GM21723 (cell line): ENCODE measurements around the gene EWSR1.

Experiments
- ATAC-seq: cut with Tn5 transposase; IDR thresholded peaks from one replicate; pipeline ENCODE4 v1.9.1; 2021; ENCODE audit warnings: mild to moderate bottlenecking, moderate library complexity; ENCODE audit not compliant: unreplicated experiment

The EWSR1 gene

DNA sequence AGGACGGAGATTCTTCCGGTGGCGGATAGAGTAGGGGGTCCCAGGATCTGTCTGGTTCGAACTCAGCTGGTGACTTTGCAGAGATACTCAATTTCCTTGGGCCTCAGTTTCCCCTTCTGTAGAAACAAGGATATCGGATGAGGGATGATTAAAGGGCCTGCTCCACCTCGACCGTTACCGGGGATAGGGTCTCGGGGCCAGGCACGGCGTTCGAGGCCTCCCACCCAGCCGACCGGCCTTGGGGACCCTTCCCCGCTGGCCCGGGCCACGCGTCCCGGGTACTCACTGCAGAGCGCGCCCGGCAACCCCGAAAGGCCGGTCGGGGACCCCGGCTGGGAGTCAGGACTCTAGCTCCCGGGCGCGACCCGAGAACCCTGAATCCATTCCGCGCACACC lies 608 bp upstream of the EWSR1 start:
- peak; percentile 28 for ATAC-seq

DNA sequence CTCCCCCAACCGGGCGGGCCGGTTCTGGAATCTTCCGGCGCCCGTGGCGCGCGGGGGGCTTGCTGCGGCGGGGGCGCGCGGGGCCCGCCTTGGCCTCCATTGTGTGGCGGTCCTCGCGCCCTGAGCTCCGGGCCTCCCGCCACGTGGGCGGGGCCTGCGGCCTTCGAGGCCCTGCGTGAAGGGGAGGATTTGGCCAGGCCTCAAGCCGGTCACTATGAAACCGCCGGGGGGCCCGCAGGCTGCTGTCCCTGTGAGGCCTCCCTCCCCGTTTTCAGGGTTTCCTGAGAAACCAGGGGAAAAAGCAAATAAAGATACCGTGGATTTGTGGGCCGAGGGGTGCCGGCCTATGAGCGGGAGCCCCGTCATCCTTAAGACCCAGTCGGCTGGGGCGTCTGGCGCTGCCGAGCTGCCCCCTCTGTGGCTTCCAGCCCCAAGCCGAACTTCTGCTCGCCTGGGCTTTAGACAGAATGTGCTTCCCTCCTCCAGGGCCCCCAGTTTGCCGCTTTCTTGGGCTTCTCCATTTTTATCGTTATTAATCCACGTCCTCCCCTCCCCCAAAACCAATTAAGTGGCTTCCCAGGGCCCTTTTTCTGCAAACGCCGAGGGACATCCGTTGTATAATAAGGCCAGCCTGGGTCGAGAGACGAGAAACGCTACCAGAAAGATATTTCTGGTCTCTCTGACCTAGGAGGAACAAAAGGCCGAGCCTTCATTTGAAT lies 602 bp downstream of the EWSR1 start:
- ATAC-seq, result peak; percentile 16

DNA sequence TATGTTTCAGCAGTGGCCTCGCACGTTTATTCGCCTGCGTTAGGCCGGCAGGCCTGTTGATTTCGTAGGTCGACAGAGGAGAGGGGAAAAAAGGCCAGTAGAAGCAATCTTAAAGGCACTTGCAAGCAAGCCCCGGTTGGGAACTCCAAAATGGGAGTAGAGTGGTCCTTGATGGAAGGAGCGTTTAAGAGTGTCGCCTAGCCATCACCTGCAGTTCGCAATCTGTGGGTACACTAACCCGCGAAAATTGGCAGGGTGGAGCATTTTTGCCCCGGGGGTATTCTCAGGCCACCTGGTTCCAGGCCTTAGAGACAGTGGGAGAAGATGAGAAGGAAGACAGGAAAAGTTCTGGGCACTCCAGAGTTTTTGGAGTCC lies 1.1 kb downstream of the EWSR1 start:
- ATAC-seq, result no peak

DNA sequence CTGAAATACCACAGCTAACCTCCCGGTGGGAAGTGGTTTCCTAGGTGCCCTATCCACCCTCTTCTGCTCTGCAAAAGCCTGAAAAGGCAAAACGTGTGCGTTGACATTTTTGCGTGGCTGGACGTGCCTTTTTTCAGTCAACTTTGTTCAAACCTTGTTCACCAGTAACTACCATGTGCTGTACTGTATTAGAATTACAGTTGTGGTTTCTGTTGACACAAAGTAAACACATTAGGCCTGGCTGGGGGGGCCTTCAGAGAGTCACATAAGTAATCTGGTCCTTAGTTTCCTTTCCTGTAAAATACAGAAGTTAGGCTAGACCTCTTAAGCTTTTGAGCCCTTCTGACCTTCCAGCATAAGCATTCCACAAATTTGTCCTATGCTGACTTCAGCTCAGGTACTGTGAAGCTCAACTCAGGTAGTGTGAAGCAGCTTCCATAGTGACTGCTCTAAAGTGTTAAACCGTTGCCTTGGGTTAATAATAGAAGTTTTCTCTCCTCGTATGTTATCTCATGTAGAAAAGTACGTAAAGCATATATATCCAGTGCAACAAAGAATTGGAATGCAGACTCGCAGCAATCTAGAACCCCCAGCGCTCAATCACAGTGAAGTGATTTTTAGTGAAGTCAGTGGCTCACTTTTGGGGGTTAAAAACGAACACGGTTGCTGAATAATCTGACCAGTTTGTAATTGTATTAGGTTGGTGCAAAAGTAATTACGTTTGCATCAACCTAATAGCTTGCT lies 1.8 kb downstream of the EWSR1 start:
- ATAC-seq, result no peak

DNA sequence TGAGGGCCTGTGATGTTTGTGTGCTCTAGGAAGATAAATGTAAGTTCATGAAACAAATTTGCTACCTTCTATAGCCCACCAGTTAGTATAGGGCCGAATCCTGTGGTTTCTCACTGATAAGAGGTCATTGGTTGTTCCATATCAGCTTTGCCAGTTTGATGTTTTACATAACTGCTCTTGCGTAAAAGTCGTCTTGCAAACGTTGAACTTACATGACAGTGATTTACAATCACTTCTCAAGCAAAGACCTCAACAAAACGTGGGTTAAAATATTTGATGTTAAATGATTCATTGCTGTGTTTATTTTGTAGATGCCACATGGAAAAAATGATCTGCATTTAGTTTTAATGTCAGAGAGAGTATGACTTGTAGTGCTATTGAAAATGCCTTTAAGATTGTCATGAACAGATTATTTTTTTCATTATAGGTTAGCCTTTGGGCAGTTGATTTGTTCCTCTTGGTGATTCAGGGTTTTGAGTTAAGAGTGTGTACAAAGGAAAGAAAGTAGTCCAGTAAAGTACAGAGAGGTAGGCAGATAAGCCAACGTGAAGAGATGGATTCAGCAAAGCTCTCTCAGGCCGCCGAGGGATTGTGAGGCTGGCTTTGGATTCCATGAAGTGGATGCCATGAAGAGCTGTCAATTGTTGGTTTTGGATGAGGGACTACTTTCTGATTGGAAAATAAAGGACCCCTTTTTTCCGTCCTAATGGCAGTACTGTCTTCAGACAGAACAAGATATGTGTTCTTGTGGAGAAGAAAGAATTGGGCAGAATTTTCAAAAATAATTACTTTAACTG lies 2.6 kb downstream of the EWSR1 start:
- no peak for ATAC-seq

DNA sequence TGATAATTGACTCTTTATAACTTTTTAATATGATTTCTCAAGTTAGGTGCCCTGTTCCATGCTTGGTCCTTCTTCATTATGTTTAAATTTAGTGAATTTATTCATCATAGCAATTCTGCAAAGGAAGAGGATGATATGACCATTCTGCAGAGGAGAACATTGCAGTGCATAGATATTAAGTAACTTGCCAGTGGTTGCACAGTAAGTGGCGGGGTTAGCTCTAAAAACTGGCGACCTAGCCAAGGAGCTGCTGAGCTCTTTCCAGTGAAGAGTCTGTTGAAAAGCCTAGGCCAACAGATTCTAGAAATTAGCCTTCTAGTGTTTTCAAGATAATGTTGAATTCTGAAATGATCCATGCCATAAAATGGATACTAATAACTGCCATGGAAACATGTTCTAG lies 4.6 kb downstream of the EWSR1 start:
- no peak for ATAC-seq

DNA sequence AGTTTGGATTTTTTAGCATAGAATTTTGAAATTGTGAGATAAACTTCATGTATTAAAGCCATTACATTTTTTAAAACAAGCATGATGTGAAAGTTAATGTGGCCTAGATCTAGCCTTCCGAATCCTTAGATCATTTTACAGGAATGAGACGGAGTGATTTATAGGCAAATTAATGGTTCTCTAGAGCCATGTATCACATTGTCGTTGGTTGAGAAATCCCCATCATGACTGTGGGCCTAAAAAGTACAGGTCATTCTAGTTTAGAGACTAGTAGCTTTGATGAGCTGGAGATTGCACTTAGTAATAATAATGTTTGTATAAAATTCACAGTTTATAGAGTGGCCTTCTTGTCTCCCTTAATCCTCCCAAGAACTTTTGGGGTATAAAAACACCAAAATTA lies 7.1 kb downstream of the EWSR1 start:
- ATAC-seq, result no peak

DNA sequence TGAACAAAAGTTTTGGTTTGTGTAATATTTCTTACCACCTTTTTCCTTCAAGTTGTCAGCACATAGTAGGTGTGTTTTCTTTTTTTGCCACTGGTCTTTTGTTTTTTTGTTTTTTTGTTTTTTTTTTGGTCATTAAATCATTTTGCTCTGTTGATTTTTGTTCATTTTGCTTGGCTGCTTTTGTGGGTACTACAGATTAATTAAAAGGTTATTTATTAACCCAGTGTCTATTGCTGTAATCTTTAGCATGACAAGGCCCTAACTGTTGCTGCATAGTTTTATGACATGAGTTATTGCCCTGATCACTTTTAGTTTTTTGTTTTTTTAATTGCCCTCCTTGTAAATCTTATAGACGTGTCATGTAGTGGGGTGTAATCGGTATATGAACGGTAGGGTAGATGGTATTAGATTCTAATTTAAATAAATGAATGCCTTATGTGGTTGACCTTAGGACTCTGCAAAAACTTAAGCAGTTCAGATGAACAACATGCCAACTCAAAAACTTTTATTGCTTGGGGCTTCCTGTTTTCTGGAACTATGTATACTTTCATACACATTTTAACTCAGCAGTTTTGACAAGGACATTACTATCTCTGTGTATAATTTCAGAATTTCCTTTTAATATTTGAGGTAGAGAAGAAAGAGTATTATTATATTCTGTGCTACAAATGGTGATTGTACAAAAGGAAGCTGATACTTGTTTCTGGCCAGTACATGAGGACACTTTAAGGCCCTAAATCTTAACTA lies 7.9 kb downstream of the EWSR1 start:
- ATAC-seq, result no peak

DNA sequence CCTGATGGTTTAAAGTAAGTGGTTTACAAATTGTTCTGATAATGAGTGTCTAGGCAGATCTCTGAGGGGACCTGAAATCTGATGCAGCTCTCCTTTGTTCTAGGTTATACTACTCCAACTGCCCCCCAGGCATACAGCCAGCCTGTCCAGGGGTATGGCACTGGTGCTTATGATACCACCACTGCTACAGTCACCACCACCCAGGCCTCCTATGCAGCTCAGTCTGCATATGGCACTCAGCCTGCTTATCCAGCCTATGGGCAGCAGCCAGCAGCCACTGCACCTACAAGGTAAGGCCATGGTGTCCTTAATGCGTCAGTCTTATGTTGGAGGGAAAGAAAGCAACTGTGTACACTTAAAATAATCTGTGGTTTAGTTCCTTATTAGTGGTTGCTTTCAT lies 9.9 kb downstream of the EWSR1 start:
- no peak for ATAC-seq

DNA sequence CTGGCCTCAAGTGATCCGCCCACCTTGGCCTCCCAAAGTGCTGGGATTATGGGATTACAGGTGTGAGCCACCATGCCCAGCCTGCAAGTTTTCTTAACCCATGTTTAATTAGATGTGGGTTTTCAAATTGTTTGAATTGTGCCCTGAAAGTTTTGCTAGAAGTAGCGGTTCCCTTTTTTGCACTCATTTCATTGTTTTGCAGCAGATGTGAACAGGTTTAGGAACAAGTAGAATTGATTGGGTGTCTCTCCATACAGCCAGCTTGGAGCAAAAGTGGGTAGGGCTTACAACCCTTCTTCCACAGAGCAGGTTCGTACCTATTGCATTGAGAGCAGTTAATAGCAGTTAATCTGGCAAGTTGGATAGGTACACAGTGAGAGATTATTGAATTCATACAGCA lies 16.1 kb downstream of the EWSR1 start:
- ATAC-seq, result no peak

DNA sequence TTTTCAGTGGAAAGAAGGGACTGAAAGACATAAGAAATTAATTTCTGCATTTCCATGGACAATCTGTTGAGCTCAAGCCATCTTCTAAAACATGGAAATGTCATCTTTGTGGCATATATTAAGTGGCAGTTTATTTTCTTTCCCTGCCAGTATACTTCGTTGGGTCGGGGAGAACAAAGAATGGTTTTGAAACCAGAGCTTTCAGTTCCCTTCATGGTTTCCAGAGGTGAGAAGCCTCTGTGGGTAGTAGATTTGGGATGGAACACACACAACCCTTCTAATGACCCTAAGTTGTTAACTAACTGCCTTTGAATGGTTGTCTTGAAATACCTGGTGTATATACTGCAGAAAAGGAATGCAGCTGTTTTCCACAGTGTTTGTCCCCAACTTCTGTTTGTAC lies 20.8 kb downstream of the EWSR1 start:
- ATAC-seq, result no peak

DNA sequence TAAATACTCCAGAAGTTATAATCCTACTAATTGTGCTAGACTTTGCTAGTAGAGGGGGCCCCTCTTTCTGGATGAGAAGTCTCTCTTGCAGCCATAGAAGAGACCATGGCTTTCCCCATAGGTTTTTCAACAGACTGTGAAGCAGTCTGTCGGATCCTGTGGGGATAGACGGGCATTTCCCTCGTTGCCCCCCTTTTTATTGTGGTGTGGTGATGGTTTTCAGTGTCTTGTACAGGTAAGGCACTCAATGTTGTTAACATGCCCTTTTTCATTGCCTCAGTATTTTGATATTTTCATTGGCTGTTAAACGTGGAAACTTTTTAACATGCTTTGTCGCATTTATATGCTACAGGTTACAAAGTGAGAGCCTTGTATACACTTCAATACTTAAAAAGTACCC lies 22.0 kb downstream of the EWSR1 start:
- no peak for ATAC-seq

DNA sequence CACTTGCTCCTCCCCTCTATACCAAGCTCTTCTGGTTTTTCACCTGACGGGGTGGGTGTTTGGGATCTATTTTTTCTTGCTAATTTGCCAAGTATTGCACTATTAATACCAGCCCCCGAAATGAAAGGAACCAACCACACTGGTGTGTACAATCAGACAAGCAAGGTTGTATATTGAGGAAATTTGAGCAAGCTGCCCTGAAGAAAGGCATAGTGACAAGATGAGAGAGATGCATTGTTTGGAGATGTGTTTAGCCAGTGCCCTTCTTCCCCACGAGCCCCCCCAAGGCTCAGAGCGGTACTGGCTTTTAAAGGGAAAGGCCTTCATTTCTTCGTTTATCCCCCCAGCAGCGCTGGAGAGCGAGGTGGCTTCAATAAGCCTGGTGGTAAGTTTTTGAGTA lies 23.1 kb downstream of the EWSR1 start:
- ATAC-seq, result no peak

DNA sequence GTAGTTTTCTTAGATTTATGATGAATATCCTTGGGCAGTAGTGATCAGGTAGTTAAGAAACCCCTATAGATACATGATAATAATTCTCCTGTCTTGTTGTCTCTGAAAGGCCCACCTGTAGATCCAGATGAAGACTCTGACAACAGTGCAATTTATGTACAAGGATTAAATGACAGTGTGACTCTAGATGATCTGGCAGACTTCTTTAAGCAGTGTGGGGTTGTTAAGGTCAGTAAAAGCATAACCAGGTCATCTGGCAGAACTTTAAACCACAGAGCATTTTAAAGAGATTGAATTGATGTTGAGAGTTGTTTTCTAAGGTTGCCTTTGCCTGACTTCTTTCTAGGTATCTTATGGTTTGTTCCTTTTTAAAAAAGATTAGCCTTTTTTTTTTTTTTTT lies 24.3 kb downstream of the EWSR1 start:
- ATAC-seq, result no peak

DNA sequence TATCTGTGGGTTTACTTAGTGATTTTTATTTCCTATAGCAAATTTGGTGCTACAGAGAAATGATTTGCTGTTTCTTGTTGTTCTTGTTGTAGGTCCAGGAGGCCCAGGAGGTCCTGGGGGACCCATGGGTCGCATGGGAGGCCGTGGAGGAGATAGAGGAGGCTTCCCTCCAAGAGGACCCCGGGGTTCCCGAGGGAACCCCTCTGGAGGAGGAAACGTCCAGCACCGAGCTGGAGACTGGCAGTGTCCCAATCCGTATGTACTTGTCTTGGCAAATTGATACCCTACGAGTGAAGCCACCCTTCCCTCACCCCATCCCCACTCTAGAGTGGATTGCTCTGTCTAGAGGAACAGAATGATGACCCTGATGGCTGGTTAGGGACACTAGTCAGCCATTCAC lies 30.6 kb downstream of the EWSR1 start:
- ATAC-seq, result no peak

DNA sequence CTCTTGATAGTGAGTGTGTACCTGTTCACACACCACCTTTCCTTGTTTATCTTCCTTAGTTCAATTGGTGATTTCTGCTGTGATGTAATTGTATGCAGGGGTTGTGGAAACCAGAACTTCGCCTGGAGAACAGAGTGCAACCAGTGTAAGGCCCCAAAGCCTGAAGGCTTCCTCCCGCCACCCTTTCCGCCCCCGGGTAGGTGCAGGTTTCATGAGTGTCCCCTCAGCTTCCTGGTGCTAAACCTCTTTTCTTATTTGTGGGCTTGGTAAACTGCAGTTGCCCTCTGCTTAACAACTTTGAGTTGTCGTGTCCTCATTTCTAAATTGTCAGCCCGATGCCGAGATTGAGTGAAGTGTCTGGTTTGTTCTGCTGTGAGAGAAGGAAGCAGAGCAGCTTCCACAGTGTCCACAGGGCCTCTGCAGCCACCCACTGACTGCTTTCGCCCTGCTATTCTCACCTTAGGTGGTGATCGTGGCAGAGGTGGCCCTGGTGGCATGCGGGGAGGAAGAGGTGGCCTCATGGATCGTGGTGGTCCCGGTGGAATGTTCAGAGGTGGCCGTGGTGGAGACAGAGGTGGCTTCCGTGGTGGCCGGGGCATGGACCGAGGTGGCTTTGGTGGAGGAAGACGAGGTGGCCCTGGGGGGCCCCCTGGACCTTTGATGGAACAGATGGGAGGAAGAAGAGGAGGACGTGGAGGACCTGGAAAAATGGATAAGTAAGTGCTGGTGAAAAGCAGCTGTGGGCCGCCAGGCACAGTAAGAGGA lies 31.2 kb downstream of the EWSR1 start:
- ATAC-seq, result no peak

DNA sequence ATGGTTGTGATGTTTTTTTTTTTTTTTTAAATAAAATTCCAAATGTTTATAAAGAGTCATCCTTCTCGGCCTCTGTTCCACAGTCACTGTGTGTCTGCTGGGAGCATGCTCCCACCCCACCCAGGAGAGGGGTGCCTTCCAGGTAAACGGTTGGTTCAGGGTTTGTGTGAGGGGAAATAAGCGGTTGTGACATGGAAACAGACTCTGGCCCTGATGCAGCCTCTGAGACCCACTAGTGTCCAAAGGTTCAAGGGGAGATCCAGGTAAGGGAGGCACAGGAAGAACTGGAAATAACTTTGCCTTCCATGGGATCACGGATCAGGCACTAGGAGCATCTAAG lies 32.4 kb downstream of the EWSR1 start:
- no peak for ATAC-seq

DNA sequence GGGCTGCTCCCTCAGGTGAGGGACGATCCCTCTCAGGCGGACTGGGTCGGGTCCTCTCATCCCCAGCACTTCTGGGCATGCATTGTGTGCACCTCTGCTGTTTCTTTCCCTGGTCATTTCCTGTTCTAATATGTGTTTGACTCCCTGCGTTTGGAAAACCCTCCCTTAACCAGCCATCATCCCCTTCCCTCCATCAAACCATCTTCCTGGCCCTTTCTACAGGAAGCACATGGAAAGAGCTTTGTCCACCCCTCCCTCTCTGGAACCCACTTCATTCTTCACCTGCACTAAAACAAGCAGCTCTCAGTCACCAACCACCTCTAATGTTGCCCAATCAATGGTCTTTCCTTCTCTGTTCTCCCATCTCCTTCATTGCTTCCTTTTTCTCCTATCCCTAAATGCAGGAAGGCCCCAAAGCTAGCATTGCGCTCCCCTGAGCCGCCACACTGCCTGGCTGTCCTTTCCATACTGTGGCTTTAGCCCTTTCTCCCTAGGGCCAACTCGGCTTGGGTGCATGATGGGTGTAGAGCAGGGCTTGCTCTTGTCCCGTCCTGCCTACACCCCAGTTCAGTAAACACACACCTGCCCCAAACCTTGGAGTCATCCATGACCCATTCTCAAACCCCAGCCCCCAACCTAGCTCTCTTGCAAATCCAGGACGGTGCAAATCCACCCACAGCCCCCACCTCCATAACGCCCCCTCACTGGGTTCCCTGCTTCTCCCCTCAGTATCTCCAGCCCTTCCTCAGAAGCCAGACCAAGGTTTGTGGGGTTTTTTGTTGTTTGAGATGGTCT lies 32.9 kb downstream of the EWSR1 start:
- ATAC-seq, result no peak

DNA sequence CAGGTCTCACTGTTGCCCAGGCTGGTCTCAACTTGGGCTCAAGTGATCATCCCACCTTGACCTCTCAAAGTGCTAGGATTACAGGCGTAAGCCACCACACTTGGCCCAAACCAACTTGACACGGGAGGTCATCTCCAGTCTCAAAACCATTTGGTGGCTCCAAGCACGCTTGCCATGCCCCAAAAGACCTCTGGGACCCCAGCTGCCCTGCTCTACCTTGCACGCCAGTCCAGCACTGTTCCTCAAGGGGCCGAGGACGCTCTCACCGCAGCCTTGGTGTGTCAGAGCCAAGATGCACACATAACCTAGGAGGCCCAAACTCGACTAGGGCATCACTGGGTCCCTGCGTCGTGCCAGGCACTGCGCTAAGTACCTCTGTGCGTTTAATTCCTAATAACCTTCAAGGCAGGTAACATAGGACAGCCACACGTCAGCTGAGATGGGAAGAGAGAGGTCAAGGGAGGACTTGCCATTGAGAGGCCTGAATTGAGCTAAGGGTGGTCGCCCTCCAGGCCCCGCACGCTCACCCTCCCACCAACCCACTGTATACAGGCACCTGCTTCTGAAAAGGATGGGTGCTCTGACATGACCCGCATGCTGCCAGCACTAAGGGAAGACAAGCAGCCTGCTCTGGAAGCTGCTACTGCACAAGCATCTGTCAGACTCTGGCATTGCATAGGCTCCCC lies 33.8 kb downstream of the EWSR1 start:
- ATAC-seq, result no peak

DNA sequence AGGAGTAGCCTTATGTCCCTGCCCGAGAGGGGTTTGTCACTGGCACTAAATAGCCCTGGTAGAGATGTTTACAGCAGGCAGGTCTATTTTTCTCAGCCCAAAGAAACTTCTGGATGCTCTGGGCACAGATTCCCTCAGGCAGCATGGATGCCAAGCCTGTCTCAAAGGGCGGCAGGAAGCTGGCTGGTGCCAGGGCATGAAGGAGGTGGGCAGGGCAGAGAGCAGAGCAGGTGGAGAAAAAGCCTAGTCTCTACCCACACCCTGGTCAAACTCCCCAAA lies 34.3 kb downstream of the EWSR1 start:
- no peak for ATAC-seq
